GM21515 (cell line): ENCODE results near the gene ZDHHC5.

Experiments
- ATAC-seq: cut with Tn5 transposase; IDR thresholded peaks from one replicate; pipeline ENCODE4 v1.9.1; 2021; ENCODE audit not compliant: unreplicated experiment

The ZDHHC5 gene

GRCh38 chr11:57728829-57729228, 60.9 kb downstream of the ZDHHC5 start:
- ATAC-seq: no peak

DNA sequence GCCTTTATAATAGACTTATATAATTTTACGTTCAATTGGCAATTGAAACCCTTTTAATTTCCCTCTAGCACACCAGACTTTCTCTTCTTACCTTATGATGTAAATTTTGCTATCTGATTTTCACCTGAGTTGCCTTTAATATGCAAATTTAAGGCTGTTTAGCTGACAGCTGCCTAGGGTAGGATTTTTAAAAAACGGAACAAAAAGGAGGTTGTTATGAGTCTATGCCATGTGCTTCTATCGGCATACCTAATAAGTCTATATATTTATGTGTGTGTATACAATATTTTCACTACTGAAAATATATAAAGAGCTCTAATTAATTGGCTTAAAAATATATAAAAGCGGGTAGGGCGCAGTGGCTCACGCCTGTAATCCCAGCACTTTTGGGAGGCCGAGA, 61.6 kb downstream of the ZDHHC5 start:
- no peak for ATAC-seq

DNA sequence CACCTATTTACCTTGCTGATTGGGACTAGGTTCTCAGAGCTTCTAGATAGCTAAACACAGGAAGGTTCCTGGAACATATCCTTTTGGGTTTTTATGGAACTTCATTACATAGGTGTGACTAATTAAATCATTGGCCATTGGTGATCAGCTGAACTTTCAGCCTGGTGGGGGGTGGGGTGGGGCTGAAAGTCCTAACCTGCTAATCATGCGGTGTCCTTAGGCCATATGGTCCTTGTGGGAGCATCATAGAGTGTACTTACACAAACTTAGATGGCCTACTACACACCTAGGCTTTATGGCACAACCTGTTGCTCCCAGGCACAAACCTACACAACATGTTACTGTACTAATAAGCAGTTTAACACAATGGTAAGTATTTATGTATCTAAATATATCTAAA, 64.7 kb downstream of the ZDHHC5 start:
- ATAC-seq: no peak

- ATAC-seq: no peak
Observed at GRCh38 chr11:57735619-57736298, 67.8 kb downstream of the ZDHHC5 start.

GRCh38 chr11:57741132-57742086, 73.5 kb downstream of the ZDHHC5 start, which contains the start of gene SELENOH:
SELENOH (plus strand) TSS chr11:57741491; CDS start chr11:57741596, 105 bp downstream.
- ATAC-seq: peak; percentile 90

- no peak for ATAC-seq
Observed at GRCh38 chr11:57742087-57742452, 74.2 kb downstream of the ZDHHC5 start.

GRCh38 chr11:57744357-57744756, 76.4 kb downstream of the ZDHHC5 start:
- ATAC-seq: no peak

DNA sequence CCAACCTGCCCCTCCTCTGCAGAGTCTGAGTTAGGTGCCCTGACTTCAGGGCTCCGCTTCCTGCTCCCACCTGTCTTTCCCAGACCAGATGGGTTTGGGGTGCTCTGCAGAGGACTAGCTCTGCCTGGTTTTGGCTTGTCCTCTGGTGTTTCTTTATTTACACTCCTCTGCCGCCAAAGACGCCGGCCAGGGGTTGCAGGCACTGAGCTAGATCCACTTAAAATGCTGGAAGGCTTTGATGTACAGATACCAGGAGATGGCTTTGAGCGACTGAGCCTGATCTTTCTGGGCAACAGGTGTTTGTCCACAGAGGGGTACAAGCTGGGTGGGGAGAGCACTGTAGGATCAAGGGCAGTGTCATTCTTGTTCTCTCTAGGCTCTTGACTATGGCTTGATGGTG, 77.3 kb downstream of the ZDHHC5 start:
- no peak for ATAC-seq

GRCh38 chr11:57746920-57747319, 79.0 kb downstream of the ZDHHC5 start:
- no peak for ATAC-seq
